SW480 (cell line): Measurements from ENCODE around the gene OR10P1.
"Not testable (repeated sequence)": the region's sequence is repeated elsewhere in the genome, so short reads cannot be mapped to it uniquely, and the experiment has no call there.

Experiments
- DNase-seq: peaks from one replicate; pipeline ENCODE4 v3.0.0-alpha.2; 2016; ENCODE audit warnings: low spot score

The OR10P1 gene

GRCh38 chr12:55636853-55637252 lies at the start of gene OR10P1:
Gene OR10P1 (plus strand): TSS chr12:55636892. CDS start chr12:55636892, 0 bp downstream.
- no peak for DNase-seq

- DNase-seq, result not testable (repeated sequence)
These were observed 46.5 kb upstream of the OR10P1 start for GRCh38 chr12:55590152-55590551.

- no peak for DNase-seq
These were observed 28.7 kb upstream of the OR10P1 start for GRCh38 chr12:55607821-55608594.

GRCh38 chr12:55610598-55610997 lies 26.1 kb upstream of the OR10P1 start:
- no peak for DNase-seq

GRCh38 chr12:55612646-55613045 lies 24.0 kb upstream of the OR10P1 start:
- DNase-seq, result no peak

- no peak for DNase-seq
These were observed 21.9 kb upstream of the OR10P1 start for GRCh38 chr12:55614764-55615163.

GRCh38 chr12:55619354-55620138 lies 17.1 kb upstream of the OR10P1 start:
- DNase-seq, result peak; percentile 89

- DNase-seq, result peak; percentile 38
These were observed 12.6 kb upstream of the OR10P1 start for GRCh38 chr12:55624056-55624455.

GRCh38 chr12:55626154-55626553 lies 10.5 kb upstream of the OR10P1 start:
- DNase-seq, result no peak

- no peak for DNase-seq
These were observed 7.4 kb upstream of the OR10P1 start for GRCh38 chr12:55629058-55629841.

GRCh38 chr12:55631056-55631455 lies 5.6 kb upstream of the OR10P1 start:
- DNase-seq, result no peak

GRCh38 chr12:55631733-55632132 lies 5.0 kb upstream of the OR10P1 start:
- DNase-seq, result no peak

GRCh38 chr12:55633151-55633550 lies 3.5 kb upstream of the OR10P1 start:
- DNase-seq, result no peak

- DNase-seq, result no peak
These were observed 506 bp upstream of the OR10P1 start for GRCh38 chr12:55636116-55636655.

- DNase-seq, result peak; percentile 17
These were observed 775 bp downstream of the OR10P1 start for GRCh38 chr12:55637467-55637866.

- DNase-seq, result no peak
These were observed 4.9 kb downstream of the OR10P1 start for GRCh38 chr12:55641595-55641994.

GRCh38 chr12:55642267-55642666 lies 5.6 kb downstream of the OR10P1 start:
- DNase-seq, result no peak

- no peak for DNase-seq
These were observed 6.0 kb downstream of the OR10P1 start for GRCh38 chr12:55642669-55643068.

GRCh38 chr12:55644591-55644990 lies 7.9 kb downstream of the OR10P1 start:
- DNase-seq, result no peak

GRCh38 chr12:55647027-55647426 lies 10.3 kb downstream of the OR10P1 start:
- no peak for DNase-seq

- DNase-seq, result not testable (repeated sequence)
These were observed 14.1 kb downstream of the OR10P1 start for GRCh38 chr12:55650620-55651298.

- no peak for DNase-seq
These were observed 14.6 kb downstream of the OR10P1 start for GRCh38 chr12:55651299-55651683.
